ENCODE results near the gene ACTRT2. TPM values are rescaled to one million over a fixed set of nuclear protein-coding genes. Genes with fewer than 3 reads are reported as not detected.

The ACTRT2 gene
- total RNA-seq, 4 donors from 2014 or later = not detected

- TF ChIP-seq POLR2A (IDR thresholded peaks at IDR 0.05) = no peak
- TF ChIP-seq, protein P1, sequence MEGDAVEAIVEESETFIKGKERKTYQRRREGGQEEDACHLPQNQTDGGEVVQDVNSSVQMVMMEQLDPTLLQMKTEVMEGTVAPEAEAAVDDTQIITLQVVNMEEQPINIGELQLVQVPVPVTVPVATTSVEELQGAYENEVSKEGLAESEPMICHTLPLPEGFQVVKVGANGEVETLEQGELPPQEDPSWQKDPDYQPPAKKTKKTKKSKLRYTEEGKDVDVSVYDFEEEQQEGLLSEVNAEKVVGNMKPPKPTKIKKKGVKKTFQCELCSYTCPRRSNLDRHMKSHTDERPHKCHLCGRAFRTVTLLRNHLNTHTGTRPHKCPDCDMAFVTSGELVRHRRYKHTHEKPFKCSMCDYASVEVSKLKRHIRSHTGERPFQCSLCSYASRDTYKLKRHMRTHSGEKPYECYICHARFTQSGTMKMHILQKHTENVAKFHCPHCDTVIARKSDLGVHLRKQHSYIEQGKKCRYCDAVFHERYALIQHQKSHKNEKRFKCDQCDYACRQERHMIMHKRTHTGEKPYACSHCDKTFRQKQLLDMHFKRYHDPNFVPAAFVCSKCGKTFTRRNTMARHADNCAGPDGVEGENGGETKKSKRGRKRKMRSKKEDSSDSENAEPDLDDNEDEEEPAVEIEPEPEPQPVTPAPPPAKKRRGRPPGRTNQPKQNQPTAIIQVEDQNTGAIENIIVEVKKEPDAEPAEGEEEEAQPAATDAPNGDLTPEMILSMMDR (IDR thresholded peaks at IDR 0.05 in 4 of 5, conservative IDR thresholded peaks at IDR 0.05 in 1 of 5) = no peak
- in situ Hi-C loops (cut with MboI; ENCODE audit: low sequenced_read_pairs in 4 of 4) = no loop called here
These were observed 43.2 kb upstream of the ACTRT2 start for GRCh38 chr1:2977886-2978611.

DNA sequence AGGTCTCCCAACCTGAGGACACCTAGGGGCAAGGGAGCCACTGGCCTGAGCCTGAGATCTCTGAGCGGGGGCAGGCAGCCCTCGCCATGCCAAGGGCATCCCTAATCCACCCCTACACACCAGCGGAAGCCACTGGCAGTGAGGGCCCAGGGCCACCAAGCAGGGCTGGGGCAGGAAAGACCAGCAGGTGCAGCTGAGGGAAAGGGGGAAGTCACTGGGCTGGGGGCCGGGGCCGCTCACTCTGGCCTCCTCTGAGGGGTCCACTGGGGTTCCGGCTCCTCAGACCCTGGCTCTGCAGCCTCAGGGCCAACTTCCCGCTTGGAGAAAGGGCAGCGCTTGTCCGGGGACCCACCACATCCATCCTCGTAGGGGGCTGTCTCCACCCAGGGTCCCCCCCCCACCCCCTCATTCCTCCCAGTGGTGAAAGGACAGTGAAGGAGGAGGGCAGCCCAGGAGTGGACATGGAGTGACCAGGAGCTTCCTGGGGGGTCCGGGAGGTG lies 42.5 kb upstream of the ACTRT2 start:
- Histone ChIP-seq H3K27me3 (peaks cover 0 to 5% (median 3%) of the 10 kb centered on the region in 3 donors), H3K4me1 (no peaks in the 10 kb centered on the region), H3K27ac (no peak overlapping the region), H3K36me3 (no peaks in the 10 kb centered on the region), H3K9me3 (no peaks in the 10 kb centered on the region), H3K4me3 (no peak overlapping the region)
- ATAC-seq = no peak
- intact Hi-C loops (cut with DNase I; ENCODE audit: low total_unique reads) (no loop called here), in situ Hi-C loops (cut with MboI; ENCODE audit: low sequenced_read_pairs in 4 of 4) (no loop called here)
- TF ChIP-seq, protein P1 (IDR thresholded peaks at IDR 0.05 in 4 of 5, conservative IDR thresholded peaks at IDR 0.05 in 1 of 5) = no peak
- TF ChIP-seq POLR2A (IDR thresholded peaks at IDR 0.05) = no peak
- peak in 1 of 2 donors; percentile 3 for DNase-seq

More at GRCh38 chr1:2977886-2978611, 43.2 kb upstream of the ACTRT2 start:
- ATAC-seq (no peak), DNase-seq (peak in 1 of 2 donors; percentile 3)
- Histone ChIP-seq H3K27me3 (peaks cover 0 to 7% (median 3%) of the 10 kb centered on the region in 3 donors), H3K9me3 (no peaks in the 10 kb centered on the region), H3K27ac (no peak overlapping the region), H3K4me1 (no peaks in the 10 kb centered on the region), H3K4me3 (no peak overlapping the region), H3K36me3 (no peaks in the 10 kb centered on the region)
- intact Hi-C loops (cut with DNase I; ENCODE audit: low total_unique reads) = no loop called here

GRCh38 chr1:2979191-2980072 lies 41.8 kb upstream of the ACTRT2 start:
- H3K27ac ChIP-seq = no peak overlapping the region
- in situ Hi-C loops (cut with MboI; ENCODE audit: low sequenced_read_pairs in 4 of 4) (no loop called here), intact Hi-C loops (cut with DNase I; ENCODE audit: low total_unique reads) (no loop called here)
- peak in 1 of 2 donors; percentile 3 for DNase-seq
- no peaks in the 10 kb centered on the region for H3K4me1 ChIP-seq
- TF ChIP-seq, protein P1 (IDR thresholded peaks at IDR 0.05 in 4 of 5, conservative IDR thresholded peaks at IDR 0.05 in 1 of 5) = no peak
- no peak for TF ChIP-seq POLR2A (IDR thresholded peaks at IDR 0.05)
- no peak overlapping the region for H3K4me3 ChIP-seq
- H3K36me3 ChIP-seq = no peaks in the 10 kb centered on the region
- H3K27me3 ChIP-seq = peaks cover 0 to 5% (median 4%) of the 10 kb centered on the region in 3 donors
- no peak for ATAC-seq
- H3K9me3 ChIP-seq = no peaks in the 10 kb centered on the region

DNA sequence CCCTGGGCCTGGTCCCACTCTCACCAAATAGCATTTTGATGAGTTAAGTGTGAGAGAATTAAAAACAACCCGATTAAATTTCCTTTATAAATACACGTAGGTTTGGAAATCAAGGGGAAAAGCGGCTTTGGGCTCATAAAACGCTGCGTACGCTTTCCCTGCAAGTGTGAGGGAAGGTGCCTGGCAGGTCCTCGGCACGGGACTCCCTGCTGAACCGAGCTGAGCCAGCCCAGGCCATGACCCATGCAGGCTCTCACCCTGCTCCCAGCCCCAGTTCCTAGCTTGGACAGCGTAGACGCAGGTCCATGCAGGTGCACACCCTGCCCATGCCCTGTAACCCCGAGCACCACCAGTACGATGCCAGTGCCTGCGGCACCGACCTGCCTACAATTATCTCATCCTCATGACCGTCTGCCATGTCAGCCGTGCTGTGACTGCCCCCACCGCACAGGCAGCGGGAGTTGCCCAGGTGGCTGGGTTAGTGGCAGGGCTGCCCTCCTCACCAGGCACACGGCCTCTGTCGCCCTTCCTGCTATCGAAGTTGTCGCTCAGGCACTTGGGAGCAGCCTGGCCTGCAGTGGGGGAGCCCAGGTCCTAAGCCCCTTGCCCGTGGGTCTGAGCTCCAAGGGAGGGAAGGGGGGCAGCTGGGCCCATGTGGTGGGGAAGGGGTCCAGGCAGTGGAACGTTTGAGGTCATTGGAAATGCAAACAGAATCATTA lies 41.0 kb upstream of the ACTRT2 start:
- in situ Hi-C loops (cut with MboI; ENCODE audit: low sequenced_read_pairs in 4 of 4) (no loop called here), intact Hi-C loops (cut with DNase I; ENCODE audit: low total_unique reads) (no loop called here)
- H3K36me3 ChIP-seq = no peaks in the 10 kb centered on the region
- TF ChIP-seq POLR2A (IDR thresholded peaks at IDR 0.05) = no peak
- TF ChIP-seq, protein P1 (IDR thresholded peaks at IDR 0.05 in 4 of 5, conservative IDR thresholded peaks at IDR 0.05 in 1 of 5) = no peak
- peaks cover 0 to 8% (median 4%) of the 10 kb centered on the region in 3 donors for H3K27me3 ChIP-seq
- H3K4me3 ChIP-seq = no peak overlapping the region
- no peaks in the 10 kb centered on the region for H3K9me3 ChIP-seq
- ATAC-seq (no peak), DNase-seq (peak in 1 of 2 donors; percentile 5)
- H3K4me1 ChIP-seq = no peaks in the 10 kb centered on the region
- H3K27ac ChIP-seq = no peak overlapping the region

All from gastrocnemius medialis (tissue), 4 donors.